Measurements from ENCODE around the gene HLA-DPB1.
A peak's percentile ranks its signal among the peaks of the same experiment; 100 is the strongest.

HLA-DPB1 gene

DNA sequence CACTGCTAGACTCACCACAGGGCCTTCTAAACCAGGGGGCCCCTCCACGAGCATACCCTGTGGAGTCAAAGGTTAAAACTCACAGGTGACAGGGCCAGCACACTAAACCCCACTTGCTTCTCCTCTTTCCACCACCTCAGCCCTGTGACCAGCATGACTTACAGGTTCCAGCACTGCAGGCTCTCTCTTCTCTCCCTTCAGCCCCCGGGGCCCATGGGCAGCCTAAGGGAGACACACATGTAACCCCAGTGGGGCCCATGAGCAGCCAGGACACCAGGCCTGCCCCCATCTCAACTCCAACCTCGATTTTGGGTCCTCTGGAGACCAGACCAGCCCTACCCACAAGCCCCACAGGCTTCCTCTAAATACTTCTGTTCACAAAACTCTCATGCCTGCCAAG is 28.0 kb downstream of the HLA-DPB1 start:
- DNase-seq (ENCODE audit: low read depth) = no peak

DNA sequence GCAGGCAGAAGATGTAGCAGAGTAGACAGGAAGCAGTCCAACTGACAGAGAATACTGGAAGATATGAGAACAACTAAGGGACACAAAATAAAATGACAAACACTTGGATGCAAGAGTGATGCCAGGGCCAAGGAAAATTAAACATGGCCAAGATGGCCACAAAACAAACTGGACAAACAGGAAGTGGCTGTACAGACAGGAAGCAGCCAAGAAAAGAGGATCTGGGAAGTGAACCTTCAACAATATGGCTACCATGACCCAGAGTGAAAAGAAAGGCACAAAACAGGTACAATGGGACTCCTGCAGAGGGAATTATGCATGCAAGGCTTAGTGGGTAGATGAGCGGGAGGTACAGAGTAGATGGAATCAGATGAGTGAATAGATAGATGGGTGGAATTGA is 29.1 kb downstream of the HLA-DPB1 start:
- no peak for DNase-seq (ENCODE audit: low read depth)

DNA sequence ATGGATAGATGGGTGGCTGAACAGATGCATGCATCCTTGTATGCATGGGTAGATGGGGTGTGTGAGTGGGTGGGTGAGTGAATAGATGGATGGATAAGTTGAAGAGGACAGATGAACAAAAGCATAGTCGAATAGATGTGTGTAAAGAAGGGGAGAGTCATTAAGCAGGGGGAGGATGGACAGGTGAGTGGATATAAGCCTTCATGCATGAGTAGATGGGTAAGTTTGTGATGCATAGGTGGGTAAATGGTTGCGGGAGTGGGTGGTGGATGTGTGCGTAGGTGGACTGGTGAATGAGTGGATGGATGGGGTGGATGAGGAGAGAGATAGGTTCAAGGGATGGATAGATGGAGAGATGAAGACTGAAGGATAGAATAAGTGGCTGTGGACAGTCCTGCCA is 29.6 kb downstream of the HLA-DPB1 start:
- no peak for DNase-seq (ENCODE audit: low read depth)

DNA sequence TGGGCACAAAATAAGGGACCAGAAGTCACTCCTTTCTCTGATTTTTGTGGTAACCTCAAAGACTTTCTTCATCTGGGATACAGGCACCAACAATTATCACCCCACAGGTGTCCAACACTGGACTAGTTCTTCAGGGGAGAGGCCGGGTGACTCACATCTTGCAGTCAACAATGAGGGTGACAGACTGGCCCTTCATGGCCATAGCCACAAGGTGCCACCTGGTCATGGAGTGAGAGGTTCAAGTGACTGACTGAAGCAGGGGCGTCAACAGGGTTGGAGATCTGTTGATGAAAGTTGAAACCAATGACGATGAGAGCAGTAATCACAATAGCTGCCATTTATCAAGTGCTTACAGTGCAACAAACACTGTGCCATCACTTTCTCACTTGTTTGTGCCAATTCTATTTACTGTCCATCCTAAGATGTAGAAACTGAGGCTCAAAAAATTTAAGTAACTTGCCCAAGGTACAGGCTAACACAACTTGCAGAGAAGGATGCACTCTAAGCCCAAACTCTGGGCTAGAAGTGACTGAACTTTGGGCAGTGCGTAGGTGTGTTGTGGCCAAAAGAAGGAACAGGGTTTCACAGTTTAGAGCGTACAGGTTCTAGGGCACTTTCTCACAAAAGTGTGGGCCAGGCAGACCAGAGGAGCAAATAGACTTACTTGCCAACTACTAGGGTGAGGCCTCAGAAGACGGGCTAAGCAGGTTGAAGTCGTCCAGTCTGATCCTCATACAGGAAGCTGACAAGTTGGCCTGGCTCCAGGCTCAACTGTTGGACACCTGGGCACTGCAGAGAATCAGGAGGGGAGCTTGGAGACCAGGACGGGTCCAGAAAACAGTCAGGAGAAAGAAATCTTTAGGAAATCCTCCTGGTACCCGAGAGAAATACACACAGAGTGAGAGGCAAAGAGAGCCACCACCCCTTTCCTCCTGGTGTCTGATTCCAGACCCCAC is 30.4 kb downstream of the HLA-DPB1 start:
- no peak for DNase-seq (ENCODE audit: low read depth)

DNA sequence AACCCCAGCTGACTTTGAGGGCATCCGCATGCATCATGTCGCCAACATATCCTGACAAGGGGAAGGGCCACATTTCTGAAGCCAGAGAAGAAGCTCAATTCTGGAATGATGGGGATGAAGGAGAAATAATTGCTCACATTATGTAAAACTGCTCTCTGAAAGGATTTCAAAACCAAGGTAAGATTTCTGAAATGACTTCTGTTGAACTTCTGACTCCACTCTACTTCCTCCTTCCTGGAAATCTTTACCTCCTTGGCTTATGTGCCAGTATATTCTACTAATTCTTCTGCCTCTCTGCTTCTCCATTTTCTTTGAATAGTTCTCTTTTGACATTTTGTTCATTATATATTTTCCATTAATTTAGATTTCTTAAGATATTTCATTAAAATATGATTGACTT is 31.9 kb downstream of the HLA-DPB1 start:
- no peak for DNase-seq (ENCODE audit: low read depth)

DNA sequence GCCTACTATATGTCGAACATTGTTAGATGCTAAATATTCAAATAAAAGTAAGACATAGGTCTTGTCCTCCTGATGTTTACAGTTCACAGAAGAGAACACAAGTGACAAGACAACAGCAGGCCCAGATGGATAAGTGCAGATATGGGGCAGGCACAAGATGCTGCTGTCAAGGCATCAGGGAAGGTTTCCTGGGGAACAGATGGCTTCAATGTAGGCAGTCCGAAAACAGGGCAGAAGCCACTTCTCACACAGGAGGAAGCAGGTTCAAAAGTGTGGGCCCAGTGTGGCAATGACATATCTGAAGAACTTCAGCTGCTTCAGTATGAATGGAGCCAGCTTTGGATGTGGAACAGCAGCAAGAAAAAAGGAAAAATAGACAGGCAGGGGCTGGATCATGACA is 32.5 kb downstream of the HLA-DPB1 start:
- no peak for DNase-seq (ENCODE audit: low read depth)

DNA sequence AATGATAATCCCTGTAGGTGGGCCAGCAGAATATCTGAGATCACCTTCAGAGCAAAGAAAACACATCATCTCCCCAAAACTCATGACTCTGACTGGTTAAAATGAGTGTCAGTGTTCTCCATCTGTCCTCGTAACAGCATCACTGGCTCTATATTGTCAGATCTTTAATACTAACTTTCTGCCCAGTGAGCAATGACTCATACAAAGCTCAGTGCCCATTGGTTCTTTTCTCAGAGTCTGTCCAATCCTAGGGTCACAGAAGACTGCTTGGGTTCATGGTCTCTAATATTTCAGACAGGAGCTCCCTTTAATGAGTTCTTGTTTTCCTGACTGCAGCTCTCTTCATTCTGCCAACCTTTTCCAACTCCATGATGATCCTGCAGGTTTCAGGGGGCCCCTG is 36.4 kb downstream of the HLA-DPB1 start:
- DNase-seq (ENCODE audit: low read depth) = no peak

DNA sequence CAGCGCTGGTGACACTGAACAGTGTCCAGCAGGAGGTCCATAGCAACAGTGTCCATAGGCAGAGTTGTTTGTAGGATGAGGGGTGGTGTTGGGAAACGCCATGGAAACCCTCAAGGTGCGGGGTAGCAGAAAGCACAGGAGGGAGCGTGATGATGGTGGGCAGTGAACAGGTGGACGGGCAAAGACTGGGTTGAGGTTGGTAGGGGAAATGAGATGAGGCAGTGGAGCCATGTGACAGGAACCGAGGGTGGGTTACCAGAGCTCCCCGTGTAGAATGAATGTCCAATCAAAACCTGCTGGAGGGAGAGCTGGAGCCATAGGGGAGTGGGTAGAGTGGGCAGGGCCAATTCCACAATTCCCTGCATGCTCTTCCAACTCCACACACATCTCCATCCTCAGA is 38.0 kb downstream of the HLA-DPB1 start:
- no peak for DNase-seq (ENCODE audit: low read depth)

DNA sequence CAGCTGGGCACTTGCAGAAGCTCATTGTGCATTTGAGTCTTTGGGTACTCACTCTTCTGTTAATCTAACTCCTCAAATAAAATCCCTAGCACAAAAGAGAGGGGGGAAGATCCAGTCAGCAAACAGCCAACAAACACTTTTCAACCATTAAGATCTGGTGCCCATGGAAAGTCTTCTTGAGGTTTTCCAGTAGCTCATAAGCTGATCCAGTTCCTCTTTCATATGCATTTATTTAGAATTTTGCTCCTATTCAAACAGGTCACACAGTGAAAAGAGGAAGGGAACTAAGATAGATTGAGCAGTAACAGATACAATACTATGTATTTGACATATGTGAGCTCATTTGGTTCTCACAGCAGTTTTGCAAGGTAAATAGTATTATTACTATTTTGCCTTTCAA is 38.6 kb downstream of the HLA-DPB1 start:
- DNase-seq (ENCODE audit: low read depth) = no peak

DNA sequence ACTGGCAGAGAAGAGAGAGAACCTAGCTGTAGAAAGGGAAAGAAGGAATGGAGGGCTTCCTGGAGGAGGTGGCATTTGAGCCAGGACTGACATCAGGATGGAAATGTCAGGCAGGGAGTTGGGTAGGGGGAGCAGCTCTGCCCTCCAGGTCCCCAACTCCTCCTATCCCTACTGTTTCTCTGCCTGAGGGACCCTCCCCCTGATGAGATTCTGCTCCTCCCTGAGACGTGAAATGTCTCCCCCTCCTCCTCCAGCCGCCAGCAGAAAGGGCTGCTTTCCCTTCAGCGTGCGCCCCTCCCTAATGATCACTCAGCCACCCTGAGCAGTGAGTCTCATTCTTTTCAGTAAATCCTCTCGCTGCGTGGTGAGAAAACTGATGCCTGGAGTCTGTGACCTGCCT is 40.6 kb downstream of the HLA-DPB1 start:
- DNase-seq (ENCODE audit: low read depth) = no peak

DNA sequence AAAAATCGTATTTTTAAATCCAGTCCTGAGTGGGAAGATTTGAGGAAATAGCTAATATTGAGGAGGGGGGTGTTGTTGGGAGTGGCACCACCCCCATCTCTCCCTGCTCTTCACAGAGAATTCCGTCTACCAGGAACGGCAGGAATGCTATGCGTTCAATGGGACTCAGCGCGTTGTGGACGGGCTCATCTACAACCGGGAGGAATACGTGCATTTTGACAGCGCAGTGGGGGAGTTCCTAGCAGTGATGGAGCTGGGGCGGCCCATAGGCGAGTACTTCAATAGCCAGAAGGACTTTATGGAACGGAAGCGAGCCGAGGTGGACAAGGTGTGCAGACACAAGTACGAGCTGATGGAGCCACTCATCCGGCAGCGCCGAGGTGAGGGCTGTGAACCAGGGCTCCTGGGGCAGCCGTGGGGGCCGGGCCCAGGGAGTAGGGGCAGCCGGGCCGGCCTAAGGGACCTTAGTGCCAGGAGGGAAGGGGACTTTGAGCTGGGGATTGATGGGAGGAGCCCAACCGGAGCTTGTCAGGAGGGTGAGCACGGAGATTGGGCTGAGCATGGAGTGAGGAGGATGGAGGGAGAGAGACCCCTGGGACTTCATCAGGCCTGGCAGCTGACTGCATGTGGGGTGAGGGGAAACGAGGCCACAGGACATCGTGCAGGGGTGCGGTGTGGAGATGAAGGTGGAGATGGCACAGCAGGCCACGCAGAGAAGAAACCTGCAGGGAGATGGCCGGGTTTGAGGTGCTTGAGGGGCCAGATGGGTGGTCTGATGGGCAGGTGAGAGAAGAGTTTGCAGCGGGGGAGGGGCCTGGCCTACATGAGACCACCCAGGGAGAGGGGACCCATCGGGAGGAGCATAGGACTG is 41.3 kb downstream of the HLA-DPB1 start:
- no peak for DNase-seq (ENCODE audit: low read depth)

DNA sequence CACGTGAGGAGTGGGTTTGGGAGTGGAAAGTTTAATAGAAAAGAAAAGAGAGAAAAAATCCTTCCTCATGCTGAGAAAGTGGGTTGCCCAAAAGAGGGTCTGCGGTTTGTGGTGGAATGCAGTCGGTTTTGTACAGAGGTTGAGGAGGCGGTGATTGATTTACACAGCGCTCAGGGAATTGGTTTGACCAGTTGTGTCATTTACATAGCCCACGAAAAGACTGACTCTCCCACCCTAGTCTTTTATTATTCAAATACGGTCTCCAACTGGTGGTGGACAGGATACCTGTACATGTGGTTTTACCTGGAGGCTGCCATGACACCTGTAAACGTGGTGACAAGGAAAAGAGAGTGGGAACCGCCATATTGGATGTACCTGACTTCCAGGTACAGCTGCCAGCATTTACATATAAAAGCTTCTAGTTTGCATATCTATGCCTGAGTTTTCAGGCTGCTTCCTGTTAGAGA is 42.1 kb downstream of the HLA-DPB1 start:
- no peak for DNase-seq (ENCODE audit: low read depth)

DNA sequence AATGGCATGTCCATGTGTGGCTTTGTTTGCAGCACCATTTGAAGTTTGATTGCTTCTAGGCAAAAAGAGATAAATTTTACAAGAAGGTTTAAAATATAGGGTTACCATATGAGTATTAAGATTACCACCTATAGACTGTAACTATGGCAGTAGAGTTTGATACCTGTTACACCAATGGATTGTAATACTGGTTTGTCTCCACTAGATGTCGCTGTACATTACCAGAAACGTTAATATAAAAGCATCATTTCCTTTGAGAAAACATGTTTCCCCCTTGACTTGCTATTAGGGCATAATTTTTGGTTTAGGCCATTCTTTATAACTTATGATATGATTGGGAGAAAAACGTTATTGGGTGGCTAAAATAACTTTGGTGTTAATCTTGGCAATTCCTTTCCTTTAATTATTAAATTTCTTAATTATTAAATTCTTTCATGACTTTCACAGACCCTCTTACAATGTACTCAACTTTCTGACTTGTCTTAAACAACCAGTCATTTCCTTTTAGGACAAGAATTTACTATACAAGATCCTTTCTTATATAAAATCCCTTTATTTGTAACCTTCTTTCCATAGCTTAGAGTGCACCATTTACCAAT is 42.8 kb downstream of the HLA-DPB1 start:
- no peak for DNase-seq (ENCODE audit: low read depth)

DNA sequence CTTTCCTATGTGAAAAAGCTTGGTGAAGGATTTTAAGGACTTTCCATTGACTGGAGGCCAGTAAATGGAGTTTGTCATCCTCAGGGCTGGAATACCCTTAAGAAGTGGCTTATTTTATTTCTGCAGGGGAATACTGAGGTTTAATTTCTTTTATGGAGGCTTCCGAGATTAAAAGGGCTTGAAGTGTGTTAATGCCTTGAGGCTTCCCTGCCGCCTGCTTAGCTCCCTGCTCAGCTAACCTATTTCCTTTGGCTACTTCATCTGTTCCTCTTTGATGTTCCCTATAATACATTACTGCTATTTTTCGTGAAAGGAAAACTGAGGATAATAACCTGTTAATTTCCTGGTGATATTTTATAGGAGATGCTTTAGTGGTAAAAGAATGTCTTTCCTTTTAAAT is 44.2 kb downstream of the HLA-DPB1 start:
- no peak for DNase-seq (ENCODE audit: low read depth)

DNA sequence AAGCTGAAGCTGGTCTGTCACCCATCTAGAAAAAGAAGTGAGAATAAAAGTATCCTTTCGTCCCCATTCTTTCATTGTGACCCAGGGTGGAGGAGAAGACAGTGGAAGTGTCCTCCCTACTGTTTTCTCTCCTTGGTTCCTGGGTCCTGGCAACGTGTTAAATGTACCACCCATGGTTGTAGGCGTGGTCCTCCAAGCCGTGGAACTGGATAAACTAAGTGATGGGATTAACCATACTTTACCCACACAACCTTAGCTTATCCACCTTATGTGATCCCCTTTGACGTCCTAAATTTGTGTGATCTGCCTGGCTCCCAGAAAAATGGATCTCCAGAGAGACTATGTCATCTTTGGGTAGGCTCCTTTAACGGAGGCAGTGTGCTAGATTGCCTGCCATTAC is 47.4 kb downstream of the HLA-DPB1 start:
- DNase-seq (ENCODE audit: low read depth) = no peak

DNA sequence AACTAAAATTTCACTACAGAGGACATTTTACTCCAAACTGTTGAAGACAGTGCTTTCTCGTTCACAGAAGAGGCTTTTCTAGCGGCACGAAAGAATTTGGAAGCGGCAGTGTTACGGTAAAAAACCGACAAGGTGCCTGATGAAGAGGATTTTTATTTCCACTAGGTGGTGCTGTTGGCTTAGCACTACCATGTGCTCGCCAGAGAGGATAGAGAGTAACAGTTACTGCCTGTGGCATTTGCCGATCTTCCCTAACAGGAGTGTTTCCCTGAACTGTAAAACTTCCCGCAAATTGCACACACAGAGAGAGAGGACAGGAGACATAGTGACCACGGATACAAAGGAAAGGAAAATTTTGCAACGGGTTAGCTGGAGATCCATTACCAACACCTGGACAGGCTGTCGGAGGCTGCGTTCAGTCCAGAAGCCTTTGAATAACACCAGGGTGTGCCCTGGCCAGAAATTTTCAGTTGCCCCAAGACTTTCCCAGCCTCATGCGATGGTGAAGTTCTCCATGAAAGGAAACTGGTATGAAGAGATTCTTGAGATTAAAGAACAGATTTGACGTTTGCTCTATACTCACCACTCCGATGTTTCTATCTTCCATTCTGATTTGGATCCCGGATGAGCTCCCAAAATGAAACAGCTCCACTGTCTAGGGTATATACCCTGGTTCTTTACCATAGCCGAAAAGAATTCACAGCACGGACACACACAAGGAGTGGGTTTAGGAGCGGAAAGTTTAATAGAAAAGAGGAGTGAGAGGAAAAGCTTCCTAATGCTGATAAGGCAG is 48.1 kb downstream of the HLA-DPB1 start:
- DNase-seq (ENCODE audit: low read depth) = no peak

DNA sequence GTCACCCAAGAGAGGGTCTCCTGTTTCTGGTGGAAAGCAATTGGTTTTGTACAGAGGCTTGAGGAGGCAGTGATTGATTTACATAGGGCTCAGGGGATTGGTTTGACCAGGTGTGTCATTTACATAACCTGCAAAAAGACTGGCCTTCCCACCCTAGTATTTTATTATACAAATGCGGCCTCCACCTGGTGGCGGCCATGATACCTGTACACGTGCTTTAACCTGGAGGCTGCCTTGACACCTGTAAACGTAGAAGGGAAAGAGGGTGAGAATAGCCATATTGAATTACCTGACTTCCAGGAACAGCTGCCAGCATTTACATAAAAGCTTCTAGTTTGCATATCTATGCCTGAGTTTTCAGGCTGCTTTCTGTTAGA is 48.7 kb downstream of the HLA-DPB1 start:
- DNase-seq (ENCODE audit: low read depth) = no peak

DNA sequence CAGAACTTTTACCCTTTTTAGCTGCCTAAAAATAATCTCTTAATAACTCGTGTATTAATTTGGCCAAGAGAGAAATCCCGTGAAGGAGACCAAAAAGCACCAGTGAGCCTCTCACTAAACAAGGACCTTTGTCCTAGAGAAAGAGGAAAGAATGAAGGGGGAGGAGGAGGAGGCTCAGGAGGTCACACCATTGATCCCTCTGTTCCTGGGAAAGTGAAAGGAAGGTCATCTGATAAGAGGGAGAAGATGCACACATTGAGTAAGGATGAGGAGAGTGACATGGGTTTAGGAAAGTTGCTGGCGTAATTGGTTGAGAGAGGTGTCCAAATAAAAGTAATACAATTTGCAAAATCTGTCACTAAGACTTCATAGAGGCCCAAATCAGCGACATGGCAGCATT is 49.2 kb downstream of the HLA-DPB1 start:
- DNase-seq (ENCODE audit: low read depth) = no peak

DNA sequence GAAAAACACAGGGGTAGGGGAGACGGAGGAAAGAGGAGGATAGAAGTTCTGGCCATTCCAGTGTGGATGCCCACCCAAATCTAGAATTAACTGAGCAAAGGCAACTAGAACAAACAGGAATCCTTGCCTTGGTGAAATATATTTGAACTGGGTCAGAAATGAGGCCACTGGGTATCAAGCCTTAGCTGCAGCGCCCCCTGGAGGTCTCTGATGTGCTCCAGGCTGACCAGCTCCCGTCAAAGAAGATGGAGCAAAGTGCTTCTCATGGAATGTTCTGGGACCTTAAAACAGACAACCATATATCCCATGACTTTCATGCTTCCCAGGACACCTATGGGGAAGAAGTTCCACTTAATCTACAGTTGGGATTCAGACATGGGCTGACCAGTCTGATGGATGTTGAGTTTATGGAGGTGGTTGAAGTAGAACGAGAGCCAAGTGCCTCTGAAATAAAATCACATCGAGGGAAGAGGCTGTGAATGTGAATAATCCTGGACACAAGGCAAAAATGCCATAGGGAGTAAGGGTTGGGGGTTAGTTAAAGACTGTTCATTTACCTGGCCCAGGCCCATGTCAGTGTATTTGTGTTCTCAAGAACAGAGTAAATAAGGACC is 50.4 kb downstream of the HLA-DPB1 start:
- DNase-seq (ENCODE audit: low read depth) = peak; percentile 31

DNA sequence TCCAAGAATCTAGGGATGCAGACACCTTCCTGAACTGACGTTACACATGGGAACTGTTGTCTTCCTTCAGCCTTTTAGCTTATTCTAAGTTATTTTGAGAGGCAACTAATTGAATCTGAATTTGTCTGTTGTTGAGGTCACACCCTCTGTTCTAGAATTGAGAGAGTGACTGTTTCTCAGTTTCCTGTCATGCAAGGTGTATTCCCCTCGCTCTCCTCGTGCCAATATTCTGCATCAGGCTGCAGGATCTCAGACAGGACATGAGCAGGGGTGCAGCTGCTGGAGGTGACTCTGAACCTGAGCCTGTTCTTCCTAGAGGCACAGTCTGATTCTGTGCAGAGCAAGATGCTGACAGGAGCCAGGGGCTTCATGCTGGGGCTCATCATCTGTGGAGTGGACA is 52.5 kb downstream of the HLA-DPB1 start:
- no peak for DNase-seq (ENCODE audit: low read depth)

DNA sequence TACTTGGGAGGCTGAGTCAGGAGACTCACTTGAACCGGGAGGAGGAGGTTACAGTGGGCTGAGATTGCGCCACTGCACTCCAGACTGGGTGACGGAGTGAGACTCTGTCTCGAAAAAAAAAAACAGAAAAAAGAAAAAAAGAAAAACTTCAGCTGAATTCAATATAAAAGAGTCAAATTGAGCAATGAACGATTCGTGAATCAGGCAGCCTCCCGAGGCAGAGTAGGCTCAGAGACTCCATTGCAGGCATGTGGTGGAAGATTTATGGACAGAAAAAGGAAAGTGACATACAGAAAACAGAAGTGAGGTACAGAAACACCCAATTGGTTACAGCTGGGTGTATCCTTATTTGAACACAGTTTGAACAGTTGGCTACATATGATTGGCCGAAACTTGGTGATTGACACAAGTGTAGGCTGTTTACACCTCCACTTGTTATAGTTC is 56.3 kb downstream of the HLA-DPB1 start:
- no peak for DNase-seq (ENCODE audit: low read depth)

Measured in activated T-helper 9 cell treated with anti-CD3 and anti-CD28 coated beads, Interleukin-2, amount 50 U/mL, for 16 hours (primary cell).